Ovary (tissue), 9 donors: Measurements from ENCODE around the gene PATE3. TPM values are rescaled to one million over a fixed set of nuclear protein-coding genes. Genes with fewer than 3 reads are reported as not detected.

Experiments
- DNase-seq, 5 donors: peaks; one replicate each; pipeline ENCODE4 v3.0.0-alpha.2; 2019 to 2020
- H3K27ac ChIP-seq, 2 donors: fragments of 200-600 bp; one replicate each; pipeline versions ENCODE4 v1.5.1 to v1.8.0; 2019 to 2022
- H3K27me3 ChIP-seq: fragments of 200-600 bp; one replicate; pipeline ENCODE4 v1.8.0; 2022
- H3K36me3 ChIP-seq: fragments of 200-600 bp; sonication (generic); one replicate; pipeline ENCODE4 v1.5.1; 2019
- H3K4me1 ChIP-seq: one replicate; pipeline ENCODE4 v1.8.1; 2013; ENCODE audit warnings: mild to moderate bottlenecking, moderate library complexity; ENCODE audit not compliant: insufficient read depth
- H3K4me3 ChIP-seq: fragments of 200-600 bp; sonication (generic); one replicate; pipeline ENCODE4 v1.5.1; 2017
- H3K9me3 ChIP-seq, 2 donors: fragments of 200-600 bp in 1 of 2; sonication (generic) in 1 of 2; one replicate each; pipeline versions ENCODE4 v1.5.1 to v1.8.1; 2013 to 2019; ENCODE audit warnings: mild to moderate bottlenecking in 1 of 2, moderate library complexity in 1 of 2
- EP300 ChIP-seq: sonication (generic); formaldehyde crosslinking; IDR thresholded peaks from one replicate; pipeline ENCODE4 v1.6.1; 2017; ENCODE audit warnings: antibody characterized with exemption
- POLR2A ChIP-seq: fragments of 450-650 bp; IDR thresholded peaks from one replicate; pipeline ENCODE4 v1.6.1; 2017; ENCODE audit warnings: antibody characterized with exemption, mild to moderate bottlenecking, moderate library complexity
- WGBS, 3 donors: extraction: QIAGEN DNeasy Blood & Tissue Kit in 1 of 3; methylation state at CpG; one replicate each; pipeline versions ENCODE4 v1.1.5 to v1.1.7; 2013 to 2017; 5-methylcytosine and 5-hydroxymethylcytosine counted together
- intact Hi-C, 4 donors: fragments of 100-400 bp; cut with DNase I; formaldehyde crosslinking; loops; one replicate each; pipeline versions ENCODE4 v1.11.0 to v1.15.1; 2022 to 2023
- polyA plus RNA-seq, 2 donors: library from polyadenylated mRNA; stranded (reverse); fragments of 200-250 nt in 1 of 2; fragments of 350-450 nt in 1 of 2; fragmentation: Illumina TruSeq in 1 of 2; extraction: RNeasy Lipid Tissue Mini Kit (QIAGEN cat#74804) in 1 of 2; gene quantifications; one replicate each; pipeline ENCODE4 v1.2.3, GENCODE V29; 2013 to 2014
- total RNA-seq, 7 donors: library from RNA; depleted of rRNA in 2 of 7; stranded (reverse); fragments of >200 nt in 2 of 7; fragmentation: NEBNext Ultra II Directional in 3 of 7; extraction: Animal tissue kit (Norgen Biotek cat#: 25700) in 3 of 7; gene quantifications; one replicate each; pipeline versions ENCODE4 v1.1.0 to v1.2.4, GENCODE V29; 2016 to 2023
- TF ChIP-seq, protein P1 (sequence below), 3 donors: fragments of 450-650 bp in 2 of 3; fragments of 200-600 bp in 1 of 3; IDR thresholded peaks; one replicate each; pipeline versions ENCODE4 v1.5.1 to v1.8.0; 2016 to 2022; ENCODE audit warnings: antibody characterized with exemption in 3 of 3, mild to moderate bottlenecking in 1 of 3
- donor health status: DM: no; HTN: no; CAD: no; lungs with moderate emphysema.
- donor health status: DM: no; HTN: no; CAD: no.
- donor health status: Bipolar disorder and iron deficiency.
- donor health status: DM: yes; HTN: yes; CAD: no.
- donor health status: DM: no; HTN: no; CAD: no.
- donor health status: DM: yes; HTN: yes; CAD: no.

PATE3 gene
- total and polyA plus RNA-seq, 9 donors = not detected

GRCh38 chr11:125750629-125751028 lies 37.3 kb upstream of the PATE3 start:
- Histone ChIP-seq H3K9me3 (no peaks in the 10 kb centered on the region), H3K27me3 (no peaks in the 10 kb centered on the region), H3K4me3 (no peak overlapping the region), H3K27ac (no peak overlapping the region), H3K36me3 (no peaks in the 10 kb centered on the region), H3K4me1 (no peaks in the 10 kb centered on the region)
- TF ChIP-seq POLR2A (no peak), EP300 (no peak)
- TF ChIP-seq, protein P1, sequence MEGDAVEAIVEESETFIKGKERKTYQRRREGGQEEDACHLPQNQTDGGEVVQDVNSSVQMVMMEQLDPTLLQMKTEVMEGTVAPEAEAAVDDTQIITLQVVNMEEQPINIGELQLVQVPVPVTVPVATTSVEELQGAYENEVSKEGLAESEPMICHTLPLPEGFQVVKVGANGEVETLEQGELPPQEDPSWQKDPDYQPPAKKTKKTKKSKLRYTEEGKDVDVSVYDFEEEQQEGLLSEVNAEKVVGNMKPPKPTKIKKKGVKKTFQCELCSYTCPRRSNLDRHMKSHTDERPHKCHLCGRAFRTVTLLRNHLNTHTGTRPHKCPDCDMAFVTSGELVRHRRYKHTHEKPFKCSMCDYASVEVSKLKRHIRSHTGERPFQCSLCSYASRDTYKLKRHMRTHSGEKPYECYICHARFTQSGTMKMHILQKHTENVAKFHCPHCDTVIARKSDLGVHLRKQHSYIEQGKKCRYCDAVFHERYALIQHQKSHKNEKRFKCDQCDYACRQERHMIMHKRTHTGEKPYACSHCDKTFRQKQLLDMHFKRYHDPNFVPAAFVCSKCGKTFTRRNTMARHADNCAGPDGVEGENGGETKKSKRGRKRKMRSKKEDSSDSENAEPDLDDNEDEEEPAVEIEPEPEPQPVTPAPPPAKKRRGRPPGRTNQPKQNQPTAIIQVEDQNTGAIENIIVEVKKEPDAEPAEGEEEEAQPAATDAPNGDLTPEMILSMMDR (IDR thresholded peaks at IDR 0.05) = no peak
- DNase-seq = no peak
- WGBS, 3 donors = 20 to 50% (median 45%) methylated on average over 2 of the region's 2 CpGs
- intact Hi-C loops = no loop called here

DNA sequence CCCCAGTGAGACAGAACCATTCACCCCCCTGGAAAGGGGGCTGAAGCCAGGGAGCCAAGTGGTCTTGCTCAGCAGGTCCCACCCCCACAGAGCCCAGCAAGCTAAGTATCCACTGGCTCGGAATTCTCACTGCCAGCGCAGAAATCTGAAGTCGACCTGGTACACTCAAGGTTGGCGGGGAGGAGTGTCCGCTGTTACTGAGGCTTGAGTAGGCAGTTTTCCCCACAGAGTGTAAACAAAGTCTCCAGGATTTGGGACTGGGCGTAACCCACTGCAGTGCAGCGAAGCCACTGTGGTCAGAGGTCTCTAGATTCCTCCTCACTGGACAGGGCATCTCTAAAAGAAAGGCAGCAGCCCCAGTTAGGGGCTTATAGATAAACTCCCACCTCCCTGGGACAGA lies 31.9 kb upstream of the PATE3 start:
- no peak overlapping the region for H3K4me3 ChIP-seq
- no peaks in the 10 kb centered on the region for H3K4me1 ChIP-seq
- H3K27me3 ChIP-seq = no peaks in the 10 kb centered on the region
- TF ChIP-seq POLR2A = no peak
- TF ChIP-seq, protein P1 (IDR thresholded peaks at IDR 0.05) = no peak
- no peak for TF ChIP-seq EP300
- no peaks in the 10 kb centered on the region for H3K9me3 ChIP-seq
- intact Hi-C loops = no loop called here
- DNase-seq = no peak
- WGBS, 3 donors = 73 to 80% (median 79%) methylated on average over 7 of the region's 7 CpGs
- H3K27ac ChIP-seq = no peak overlapping the region
- H3K36me3 ChIP-seq = no peaks in the 10 kb centered on the region

DNA sequence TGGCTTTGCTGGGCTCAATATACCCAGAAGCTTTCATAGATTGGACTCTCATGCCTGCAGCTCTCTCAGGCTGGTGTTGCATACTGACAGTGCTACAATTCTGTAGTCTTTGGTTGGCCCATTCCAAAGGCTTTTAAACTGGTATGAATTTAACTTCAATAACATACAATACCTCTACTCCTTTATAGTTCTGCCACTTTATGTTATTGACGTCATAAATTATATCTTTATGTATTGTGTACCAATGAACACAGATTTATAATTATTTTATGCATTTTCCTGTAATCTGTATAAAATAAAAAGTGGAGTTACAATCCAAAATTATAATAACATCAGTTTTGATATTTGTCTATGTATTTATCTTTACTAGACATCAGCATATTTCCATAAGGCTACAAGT lies 25.5 kb upstream of the PATE3 start:
- Histone ChIP-seq H3K4me3 (no peak overlapping the region), H3K4me1 (no peaks in the 10 kb centered on the region), H3K27ac (no peak overlapping the region), H3K9me3 (no peaks in the 10 kb centered on the region), H3K27me3 (no peaks in the 10 kb centered on the region), H3K36me3 (no peaks in the 10 kb centered on the region)
- TF ChIP-seq, protein P1 (IDR thresholded peaks at IDR 0.05) = no peak
- no peak for TF ChIP-seq POLR2A
- no peak for TF ChIP-seq EP300
- DNase-seq = no peak
- intact Hi-C loops = no loop called here
- WGBS, 3 donors = 84 to 86% (median 85%) methylated on average over 1 of the region's 1 CpG

GRCh38 chr11:125763483-125763882 lies 24.4 kb upstream of the PATE3 start:
- no peak overlapping the region for H3K4me3 ChIP-seq
- TF ChIP-seq, protein P1 (IDR thresholded peaks at IDR 0.05) = no peak
- TF ChIP-seq EP300 (no peak), POLR2A (no peak)
- H3K9me3 ChIP-seq = no peaks in the 10 kb centered on the region
- no peak for DNase-seq
- H3K4me1 ChIP-seq = no peaks in the 10 kb centered on the region
- no peaks in the 10 kb centered on the region for H3K27me3 ChIP-seq
- no peak overlapping the region for H3K27ac ChIP-seq
- no peaks in the 10 kb centered on the region for H3K36me3 ChIP-seq
- WGBS, 3 donors = 88 to 92% (median 91%) methylated on average over 2 of the region's 2 CpGs
- intact Hi-C loops = no loop called here

- DNase-seq = no peak
- no peaks in the 10 kb centered on the region for H3K9me3 ChIP-seq
- H3K4me3 ChIP-seq = no peak overlapping the region
- 71 to 78% (median 73%) methylated on average over 1 of the region's 1 CpG for WGBS, 3 donors
- TF ChIP-seq EP300 (no peak), POLR2A (no peak)
- TF ChIP-seq, protein P1 (IDR thresholded peaks at IDR 0.05) = no peak
- H3K27ac ChIP-seq = no peak overlapping the region
- H3K36me3 ChIP-seq = no peaks in the 10 kb centered on the region
- no peaks in the 10 kb centered on the region for H3K4me1 ChIP-seq
- intact Hi-C loops = no loop called here
- H3K27me3 ChIP-seq = no peaks in the 10 kb centered on the region
Measured at GRCh38 chr11:125766251-125766650, 21.7 kb upstream of the PATE3 start.
